Measurements from ENCODE around the gene KCNIP3.

KCNIP3 gene

DNA sequence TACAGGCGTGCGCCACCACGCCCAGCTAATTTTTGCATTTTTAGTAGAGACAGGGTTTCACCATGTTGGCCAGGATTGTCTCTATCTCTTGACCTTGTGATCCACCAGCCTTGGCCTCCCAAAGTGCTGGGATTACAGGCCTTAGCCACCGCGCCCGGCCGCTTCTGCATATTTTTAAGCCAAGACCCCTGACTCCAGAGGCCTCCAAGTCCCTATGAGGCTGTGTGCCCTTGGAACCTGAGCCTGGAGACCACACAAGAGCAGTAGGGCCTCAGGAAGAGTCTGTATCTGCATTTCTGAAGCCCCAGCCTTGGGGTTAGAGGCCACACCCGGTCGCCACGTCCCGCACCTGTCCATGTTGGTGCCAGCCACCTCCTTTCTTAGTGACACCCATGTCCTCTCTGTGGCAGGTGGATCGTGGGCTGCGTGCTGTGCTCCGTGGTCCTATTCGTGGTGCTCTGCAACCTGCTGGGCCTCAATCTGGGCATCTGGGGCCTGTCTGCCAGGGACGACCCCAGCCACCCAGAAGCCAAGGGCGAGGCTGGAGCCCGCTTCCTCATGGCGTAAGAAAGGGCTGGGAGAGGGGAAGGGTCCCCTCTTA is 17.6 kb upstream of the KCNIP3 start:
- Mint-ChIP-seq H3K9me3 (no peaks in the 10 kb centered on the region), H3K27ac (no peak overlapping the region), H3K27me3 (peaks cover 4% of the 10 kb centered on the region), H3K36me3 (no peaks in the 10 kb centered on the region), H3K4me3 (no peak overlapping the region), H3K4me1 (no peaks in the 10 kb centered on the region)
- ATAC-seq (ENCODE audit: low read depth), result no peak
- no peak for DNase-seq (ENCODE audit: low spot score in 2 of 2)

DNA sequence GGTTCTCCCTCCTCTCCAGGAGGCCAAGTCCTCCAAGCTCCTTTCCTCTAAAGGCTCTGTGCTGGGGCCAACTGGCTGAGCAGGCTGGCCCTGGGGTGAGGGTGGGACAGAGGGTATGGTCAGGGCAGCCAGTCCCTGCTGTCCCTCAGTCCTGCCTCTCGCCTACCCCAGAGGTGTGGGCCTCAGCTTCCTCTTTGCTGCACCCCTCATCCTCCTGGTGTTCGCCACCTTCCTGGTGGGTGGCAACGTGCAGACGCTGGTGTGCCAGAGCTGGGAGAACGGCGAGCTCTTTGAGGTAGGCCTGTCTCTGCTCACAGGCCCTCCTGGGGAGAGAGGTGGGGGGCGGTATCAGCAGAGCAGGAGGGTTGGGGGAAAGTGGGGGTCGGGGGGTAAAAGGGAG is 16.1 kb upstream of the KCNIP3 start:
- ATAC-seq (ENCODE audit: low read depth), result no peak
- no peak overlapping the region for H3K27ac Mint-ChIP-seq
- no peaks in the 10 kb centered on the region for H3K36me3 Mint-ChIP-seq
- no peaks in the 10 kb centered on the region for H3K4me1 Mint-ChIP-seq
- H3K27me3 Mint-ChIP-seq, result peaks cover 4% of the 10 kb centered on the region
- DNase-seq (ENCODE audit: low spot score in 2 of 2), result no peak
- H3K4me3 Mint-ChIP-seq, result no peak overlapping the region
- no peaks in the 10 kb centered on the region for H3K9me3 Mint-ChIP-seq

DNA sequence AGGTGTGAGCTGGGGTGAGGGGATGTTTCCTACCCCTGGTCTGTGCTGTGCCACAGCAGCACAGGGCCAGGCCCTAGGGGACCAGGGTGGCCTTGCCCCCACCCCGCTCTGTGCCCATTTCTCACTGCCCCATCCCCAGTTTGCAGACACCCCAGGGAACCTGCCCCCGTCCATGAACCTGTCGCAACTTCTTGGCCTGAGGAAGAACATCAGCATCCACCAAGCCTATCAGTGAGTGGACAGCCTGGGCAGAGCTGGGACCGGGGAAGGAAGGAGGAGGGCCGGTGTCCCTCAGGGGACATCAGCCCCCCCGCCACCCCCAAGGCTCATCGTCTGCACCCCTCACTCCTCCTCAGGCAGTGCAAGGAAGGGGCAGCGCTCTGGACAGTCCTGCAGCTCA is 15.4 kb upstream of the KCNIP3 start:
- no peaks in the 10 kb centered on the region for H3K36me3 Mint-ChIP-seq
- no peak for DNase-seq (ENCODE audit: low spot score in 2 of 2)
- H3K27ac Mint-ChIP-seq, result no peak overlapping the region
- peaks cover 4% of the 10 kb centered on the region for H3K27me3 Mint-ChIP-seq
- H3K4me1 Mint-ChIP-seq, result no peaks in the 10 kb centered on the region
- no peaks in the 10 kb centered on the region for H3K9me3 Mint-ChIP-seq
- ATAC-seq (ENCODE audit: low read depth), result no peak
- no peak overlapping the region for H3K4me3 Mint-ChIP-seq

DNA sequence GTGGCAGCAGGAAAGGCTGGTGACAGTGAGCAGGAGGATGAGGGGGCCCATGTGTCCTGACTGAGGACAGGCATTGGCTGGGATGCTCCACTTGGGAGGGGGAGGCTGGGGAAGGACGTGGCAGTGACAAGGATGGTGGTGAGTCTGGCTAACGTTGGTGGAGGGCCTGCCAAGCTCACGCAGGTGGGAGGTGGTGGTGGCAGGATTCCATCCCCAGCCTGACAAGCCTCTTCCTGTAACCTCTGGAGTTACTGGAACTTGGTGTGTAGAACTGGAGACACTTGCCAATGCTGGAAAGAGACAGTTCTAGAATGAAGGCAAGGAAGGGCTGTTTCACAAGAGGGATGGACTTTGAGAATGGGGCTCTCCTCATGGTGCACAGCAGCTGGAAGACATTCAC is 14.7 kb upstream of the KCNIP3 start:
- Mint-ChIP-seq H3K36me3 (no peaks in the 10 kb centered on the region), H3K4me1 (no peaks in the 10 kb centered on the region), H3K27me3 (peaks cover 4% of the 10 kb centered on the region), H3K27ac (no peak overlapping the region), H3K4me3 (no peak overlapping the region), H3K9me3 (no peaks in the 10 kb centered on the region)
- no peak for DNase-seq (ENCODE audit: low spot score in 2 of 2)
- no peak for ATAC-seq (ENCODE audit: low read depth)

DNA sequence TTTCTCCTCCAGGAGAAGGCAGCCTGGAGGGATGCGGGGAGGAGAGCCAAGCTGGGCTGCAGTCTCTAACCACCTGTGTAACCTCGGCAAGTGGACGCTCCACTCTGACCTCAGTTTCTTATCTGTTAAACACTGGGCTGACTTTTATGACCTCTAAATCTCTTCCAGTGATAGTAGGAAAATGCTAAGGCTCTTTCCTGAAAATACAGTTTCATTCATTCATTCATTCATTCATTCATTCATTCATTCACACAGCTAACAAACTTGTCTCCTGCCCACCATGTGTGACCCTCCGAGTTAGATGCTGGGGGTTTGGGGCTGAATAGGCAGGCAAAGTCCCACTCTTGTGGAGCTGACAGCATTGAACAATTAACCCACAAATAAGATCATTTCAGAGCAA is 13.6 kb upstream of the KCNIP3 start:
- H3K9me3 Mint-ChIP-seq, result no peaks in the 10 kb centered on the region
- H3K36me3 Mint-ChIP-seq, result no peaks in the 10 kb centered on the region
- H3K4me3 Mint-ChIP-seq, result no peak overlapping the region
- DNase-seq (ENCODE audit: low spot score in 2 of 2) (no peak), ATAC-seq (ENCODE audit: low read depth) (no peak)
- H3K27ac Mint-ChIP-seq, result no peak overlapping the region
- no peaks in the 10 kb centered on the region for H3K4me1 Mint-ChIP-seq
- peaks cover 1% of the 10 kb centered on the region for H3K27me3 Mint-ChIP-seq

DNA sequence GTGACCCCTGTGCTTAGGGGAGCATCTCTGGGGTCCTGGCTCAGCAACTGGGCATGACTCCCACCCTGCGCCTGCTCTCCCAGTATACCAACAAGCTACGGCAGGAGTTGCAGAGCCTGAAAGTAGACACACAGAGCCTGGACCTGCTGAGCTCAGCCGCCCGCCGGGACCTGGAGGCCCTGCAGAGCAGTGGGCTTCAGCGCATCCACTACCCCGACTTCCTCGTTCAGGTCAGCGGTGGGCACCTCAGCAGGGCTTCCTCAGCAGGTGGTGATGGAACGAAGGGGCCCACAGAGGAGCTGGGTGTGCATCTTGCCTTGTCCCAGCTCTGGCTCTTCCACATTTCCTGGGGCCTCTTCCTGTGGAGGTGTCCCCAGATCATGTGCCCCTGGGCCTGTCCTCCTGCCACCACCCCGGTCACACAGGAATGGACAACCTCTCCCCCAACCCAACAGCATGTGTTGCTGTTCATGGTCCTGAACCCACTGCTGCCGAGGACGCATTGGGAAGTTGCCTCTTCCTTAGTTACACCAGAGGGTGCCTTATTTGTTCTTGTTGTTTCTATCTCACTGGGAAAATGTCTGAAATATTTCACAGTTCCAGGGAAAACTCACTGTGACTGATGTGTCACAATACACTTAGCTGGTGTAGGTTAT is 12.1 kb upstream of the KCNIP3 start:
- Mint-ChIP-seq H3K27me3 (peaks cover 3% of the 10 kb centered on the region), H3K27ac (no peak overlapping the region), H3K4me3 (no peak overlapping the region), H3K36me3 (no peaks in the 10 kb centered on the region), H3K9me3 (peaks cover 2% of the 10 kb centered on the region), H3K4me1 (no peaks in the 10 kb centered on the region)
- no peak for ATAC-seq (ENCODE audit: low read depth)
- DNase-seq (ENCODE audit: low spot score in 2 of 2), result no peak

DNA sequence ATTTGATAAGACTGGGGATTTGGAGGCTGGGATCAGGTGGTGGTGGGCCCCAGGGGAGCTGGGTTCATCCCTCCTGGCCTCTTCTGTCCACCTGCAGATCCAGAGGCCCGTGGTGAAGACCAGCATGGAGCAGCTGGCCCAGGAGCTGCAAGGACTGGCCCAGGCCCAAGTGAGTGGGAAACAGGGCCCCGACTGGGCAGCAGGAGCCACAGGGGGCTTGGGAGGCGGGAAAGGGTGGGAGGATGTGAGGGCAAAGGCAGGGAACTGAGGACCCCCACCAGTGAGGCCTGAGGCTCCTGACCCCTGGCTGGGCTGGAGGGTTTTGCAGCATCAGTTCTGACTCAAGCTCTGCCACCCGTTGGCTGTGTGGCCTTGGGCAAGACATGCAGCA is 11.6 kb upstream of the KCNIP3 start:
- Mint-ChIP-seq H3K27me3 (peaks cover 3% of the 10 kb centered on the region), H3K36me3 (no peaks in the 10 kb centered on the region), H3K27ac (no peak overlapping the region), H3K9me3 (peaks cover 6% of the 10 kb centered on the region), H3K4me1 (no peaks in the 10 kb centered on the region), H3K4me3 (no peak overlapping the region)
- no peak for ATAC-seq (ENCODE audit: low read depth)
- no peak for DNase-seq (ENCODE audit: low spot score in 2 of 2)

DNA sequence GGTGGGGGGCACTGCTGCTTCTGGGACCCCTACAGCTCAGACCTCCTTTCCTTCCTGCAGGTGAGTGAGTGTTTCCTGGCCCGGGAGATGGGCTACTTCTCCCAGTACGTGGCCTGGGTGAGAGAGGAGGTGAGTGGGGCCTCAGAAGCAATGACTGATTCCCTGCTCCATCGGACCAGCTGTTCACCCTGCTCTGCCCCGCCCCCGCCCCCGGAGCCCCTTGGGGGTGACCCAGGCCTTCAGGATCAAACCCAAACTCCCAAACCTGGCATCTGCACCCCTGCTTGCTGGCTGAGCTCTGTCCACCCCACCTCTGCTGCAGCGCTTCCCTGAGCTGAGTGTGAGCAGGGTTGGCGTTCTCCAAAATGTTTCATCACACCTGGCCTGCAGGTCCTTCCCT is 9.8 kb upstream of the KCNIP3 start:
- H3K36me3 Mint-ChIP-seq, result no peaks in the 10 kb centered on the region
- H3K27ac Mint-ChIP-seq, result no peak overlapping the region
- peaks cover 9% of the 10 kb centered on the region for H3K9me3 Mint-ChIP-seq
- no peak for ATAC-seq (ENCODE audit: low read depth)
- no peak overlapping the region for H3K4me3 Mint-ChIP-seq
- peaks cover 2% of the 10 kb centered on the region for H3K27me3 Mint-ChIP-seq
- H3K4me1 Mint-ChIP-seq, result no peaks in the 10 kb centered on the region
- DNase-seq (ENCODE audit: low spot score in 2 of 2), result no peak

DNA sequence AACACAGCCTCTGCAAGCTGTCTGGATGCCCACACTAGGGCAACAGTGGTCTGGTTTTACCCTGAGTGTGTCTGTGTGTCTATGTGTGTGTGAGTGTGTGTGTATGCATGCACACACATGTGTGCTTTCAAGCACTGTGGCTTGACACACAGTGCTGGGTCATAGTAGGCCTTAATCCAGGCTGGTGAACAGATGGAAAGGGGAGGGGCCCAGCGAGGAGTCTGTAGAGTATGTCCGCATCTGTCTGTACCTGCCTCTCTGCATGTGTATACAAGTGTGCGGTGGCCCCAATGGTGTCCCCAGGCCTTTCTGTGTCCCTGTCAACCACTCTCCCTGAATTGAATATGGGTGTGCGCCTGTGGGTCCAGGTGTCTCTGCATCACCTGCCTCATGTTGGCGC is 9.3 kb upstream of the KCNIP3 start:
- Mint-ChIP-seq H3K9me3 (peaks cover 12% of the 10 kb centered on the region), H3K27me3 (peaks cover 2% of the 10 kb centered on the region), H3K4me3 (no peak overlapping the region), H3K36me3 (no peaks in the 10 kb centered on the region), H3K27ac (no peak overlapping the region), H3K4me1 (no peaks in the 10 kb centered on the region)
- ATAC-seq (ENCODE audit: low read depth) (no peak), DNase-seq (ENCODE audit: low spot score in 2 of 2) (no peak)

DNA sequence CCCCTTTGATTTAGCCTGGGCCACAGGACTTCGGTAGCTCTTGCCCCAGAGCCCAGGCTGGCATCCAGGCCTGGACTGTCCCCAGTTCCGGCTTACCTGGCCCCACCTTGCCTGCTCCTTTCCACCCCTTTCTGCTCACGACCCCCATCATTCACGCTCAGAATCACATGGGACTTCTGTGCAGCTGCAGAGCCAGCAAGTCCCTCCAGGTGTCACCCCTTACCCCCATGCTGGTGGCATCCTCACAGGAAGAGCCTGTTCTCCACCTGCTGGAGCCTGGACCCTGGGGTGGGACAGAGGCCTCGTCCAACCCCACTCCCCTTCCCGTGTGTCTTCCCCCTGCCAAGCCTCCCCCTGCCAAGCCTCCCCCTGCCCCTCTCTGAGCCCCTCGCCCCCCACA is 7.9 kb upstream of the KCNIP3 start:
- no peak overlapping the region for H3K27ac Mint-ChIP-seq
- H3K36me3 Mint-ChIP-seq, result no peaks in the 10 kb centered on the region
- DNase-seq (ENCODE audit: low spot score in 2 of 2), result no peak
- no peak for ATAC-seq (ENCODE audit: low read depth)
- H3K27me3 Mint-ChIP-seq, result peaks cover 2% of the 10 kb centered on the region
- no peaks in the 10 kb centered on the region for H3K4me1 Mint-ChIP-seq
- no peak overlapping the region for H3K4me3 Mint-ChIP-seq
- peaks cover 12% of the 10 kb centered on the region for H3K9me3 Mint-ChIP-seq

DNA sequence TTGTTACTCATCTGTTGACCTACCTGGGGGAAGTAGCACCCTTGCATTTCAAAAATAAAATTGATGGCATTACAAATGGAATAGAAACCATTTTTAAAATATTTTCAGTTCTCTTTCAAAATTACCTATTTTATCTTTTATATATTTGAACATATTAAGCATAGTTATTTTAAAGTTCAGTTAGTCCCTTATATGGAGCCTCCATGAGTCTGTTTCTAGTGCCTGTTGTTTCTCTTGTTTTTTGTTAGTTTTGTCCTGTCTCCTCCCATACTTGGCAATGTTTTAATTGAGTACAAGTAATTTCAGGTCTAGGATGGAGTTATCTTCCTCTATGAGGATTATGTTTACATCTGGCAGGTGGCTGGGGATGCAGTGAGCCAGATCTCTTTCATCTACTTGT is 5.9 kb upstream of the KCNIP3 start:
- no peak overlapping the region for H3K4me3 Mint-ChIP-seq
- no peaks in the 10 kb centered on the region for H3K36me3 Mint-ChIP-seq
- no peak overlapping the region for H3K27ac Mint-ChIP-seq
- H3K4me1 Mint-ChIP-seq, result no peaks in the 10 kb centered on the region
- DNase-seq (ENCODE audit: low spot score in 2 of 2) (no peak), ATAC-seq (ENCODE audit: low read depth) (no peak)
- peaks cover 12% of the 10 kb centered on the region for H3K9me3 Mint-ChIP-seq
- peaks cover 2% of the 10 kb centered on the region for H3K27me3 Mint-ChIP-seq

DNA sequence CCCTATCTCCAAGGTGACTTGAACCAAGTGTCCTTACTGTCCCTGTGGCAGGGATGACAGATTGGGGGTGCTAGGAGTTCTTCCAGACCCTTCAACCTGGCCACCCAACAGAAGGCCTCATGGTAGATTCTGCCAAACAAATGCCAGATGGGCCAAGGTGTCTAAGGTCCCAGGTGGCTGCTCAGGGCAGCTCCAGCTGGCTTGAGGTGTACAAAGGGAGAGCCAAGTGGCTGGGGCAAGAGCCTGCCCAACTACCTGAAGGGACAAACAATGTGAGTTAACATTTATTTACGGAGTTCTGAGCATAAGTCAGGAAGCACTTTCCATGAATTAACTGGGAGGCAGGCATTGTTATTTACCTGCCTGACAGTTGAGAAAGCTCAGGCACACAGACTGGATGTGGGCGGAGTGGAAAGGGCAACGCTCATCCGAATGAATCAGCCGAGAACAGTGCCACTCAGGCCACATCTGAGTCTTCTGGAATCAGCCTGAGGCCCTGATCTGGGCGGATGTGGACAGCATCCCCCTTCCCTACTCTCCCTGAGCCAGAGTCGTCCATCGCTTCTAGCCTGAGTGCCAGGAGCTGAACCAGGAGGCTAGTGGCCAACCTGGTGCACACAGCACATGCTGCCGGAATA is 4.4 kb upstream of the KCNIP3 start:
- Mint-ChIP-seq H3K9me3 (peaks cover 12% of the 10 kb centered on the region), H3K36me3 (no peaks in the 10 kb centered on the region), H3K27me3 (peaks cover 7% of the 10 kb centered on the region), H3K4me1 (peaks cover 3% of the 10 kb centered on the region), H3K4me3 (no peak overlapping the region), H3K27ac (no peak overlapping the region)
- DNase-seq (ENCODE audit: low spot score in 2 of 2) (no peak), ATAC-seq (ENCODE audit: low read depth) (no peak)

DNA sequence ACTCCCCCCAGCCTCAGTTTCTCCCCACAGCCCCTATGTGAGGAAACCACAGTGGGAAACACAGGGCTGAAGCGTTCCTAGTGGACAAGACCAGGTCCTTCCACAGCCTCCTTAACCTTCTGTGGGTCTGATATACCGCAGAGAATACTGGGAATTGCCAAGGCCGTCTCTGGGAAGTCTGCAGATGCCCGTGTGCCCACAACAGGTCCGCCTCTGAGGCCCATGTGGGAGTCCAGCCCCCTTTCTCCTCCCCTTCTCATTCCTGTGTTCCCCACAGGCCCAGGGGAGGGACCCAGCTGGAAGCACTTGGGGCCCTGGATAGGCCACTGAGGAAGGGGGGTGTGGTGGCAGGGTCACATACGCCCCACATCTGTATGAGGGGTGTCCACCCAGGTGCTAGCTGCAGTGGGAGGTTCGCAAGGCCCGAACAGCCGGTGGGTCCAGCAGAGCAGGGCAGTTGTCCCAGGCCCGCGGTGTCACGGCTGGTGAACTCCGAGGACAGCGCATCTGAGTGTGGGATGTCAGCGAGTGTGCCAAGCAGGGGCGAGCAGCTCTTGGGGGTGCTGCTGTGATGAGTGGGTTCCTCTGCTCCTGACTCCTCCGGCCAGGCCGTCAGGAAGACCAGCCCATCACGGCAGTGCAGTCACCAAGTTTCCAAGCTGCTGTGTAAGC is 2.4 kb upstream of the KCNIP3 start:
- Mint-ChIP-seq H3K4me1 (peaks cover 3% of the 10 kb centered on the region), H3K36me3 (no peaks in the 10 kb centered on the region), H3K27ac (no peak overlapping the region), H3K4me3 (no peak overlapping the region), H3K27me3 (peaks cover 6% of the 10 kb centered on the region), H3K9me3 (peaks cover 11% of the 10 kb centered on the region)
- DNase-seq (ENCODE audit: low spot score in 2 of 2), result no peak
- no peak for ATAC-seq (ENCODE audit: low read depth)

DNA sequence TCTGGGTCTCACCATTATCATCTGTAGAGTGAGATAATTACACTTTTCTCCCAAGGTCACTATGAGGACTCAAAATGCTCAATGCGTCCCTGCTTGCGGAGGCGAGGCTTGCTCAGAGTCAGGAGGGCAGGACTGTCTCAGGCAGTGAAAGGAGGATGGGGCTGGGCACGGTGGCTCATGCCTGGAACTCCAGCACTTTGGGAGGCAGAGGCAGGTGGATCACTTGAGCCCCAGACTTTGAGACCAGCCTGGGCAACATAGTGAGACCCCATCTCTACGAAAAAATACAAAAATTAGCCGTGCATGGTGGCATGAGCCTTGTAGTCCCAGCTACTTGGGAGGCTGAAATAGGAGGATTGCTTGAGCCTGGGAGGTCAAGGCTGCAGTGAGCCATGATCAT is 1.8 kb upstream of the KCNIP3 start:
- H3K27me3 Mint-ChIP-seq, result peaks cover 6% of the 10 kb centered on the region
- no peak overlapping the region for H3K27ac Mint-ChIP-seq
- H3K36me3 Mint-ChIP-seq, result no peaks in the 10 kb centered on the region
- H3K9me3 Mint-ChIP-seq, result peaks cover 8% of the 10 kb centered on the region
- H3K4me1 Mint-ChIP-seq, result peaks cover 3% of the 10 kb centered on the region
- DNase-seq (ENCODE audit: low spot score in 2 of 2) (no peak), ATAC-seq (ENCODE audit: low read depth) (no peak)
- no peak overlapping the region for H3K4me3 Mint-ChIP-seq

Data from memory B cell (primary cell).